Uterus (tissue), 2 donors: ENCODE measurements around the gene C2CD3.

Source experiments
- CTCF ChIP-seq, 4 experiments: fragments of 200-600 bp in 2 of 4; fragments of 450-650 bp in 2 of 4; sonication (generic) in 2 of 4; IDR thresholded peaks; one replicate each; pipeline ENCODE4 v1.5.1; 2016 to 2019; ENCODE audit warnings: antibody characterized with exemption in 4 of 4, mild to moderate bottlenecking in 2 of 4, moderate library complexity in 1 of 4
- POLR2A ChIP-seq, 2 donors: fragments of 450-650 bp; IDR thresholded peaks; one replicate each; pipeline ENCODE4 v1.6.1; 2016; ENCODE audit warnings: antibody characterized with exemption in 2 of 2, mild to moderate bottlenecking in 1 of 2, moderate library complexity in 1 of 2

GRCh38 chr11:74084796-74085541 is 85.8 kb downstream of the C2CD3 start:
- TF ChIP-seq CTCF (IDR thresholded peaks at IDR 0.05) (no peak), POLR2A (IDR thresholded peaks at IDR 0.05) (no peak)
